ENCODE results near the gene CELSR1. TPM values are rescaled to one million over a fixed set of nuclear protein-coding genes. Genes with fewer than 3 reads are reported as not detected.

CELSR1 gene
- total RNA-seq: 1.8 TPM
- polyA plus RNA-seq (ENCODE audit: insufficient read depth in 1 of 8, insufficient read length in 8 of 8, low replicate concordance in 1 of 8): 1 to 10 TPM; 2.0 to 6.9 (median 3.6) TPM
- long read RNA-seq, donor 1: 0 reads
- long read RNA-seq, donor 2: 0 reads
- long read RNA-seq, donor 3: 0 reads
- long read RNA-seq, donor 4: 0 reads
- long read RNA-seq, donor 5: 0 reads
- long read RNA-seq, donor 6: 0 reads
- long read RNA-seq, donor 7: 0 reads
- long read RNA-seq, donor 8: 0 reads
- long read RNA-seq, donor 9: 0 reads
- long read RNA-seq, donor 10: 0 reads
- long read RNA-seq, donor 11: 0 reads

- peak; percentile 43 for DNase-seq
- H3K27ac ChIP-seq (ENCODE audit: low read length): no peak within 1 kb of the TSS
- H3K9me3 ChIP-seq (replicated peaks; ENCODE audit: control insufficient read depth, low read depth, low read length): peaks cover 6% of the 10 kb centered on the region
- peaks cover 62% of the 10 kb centered on the region for H3K27me3 ChIP-seq (ENCODE audit: control insufficient read depth, insufficient read depth, low read length)
- peaks cover 23% of the 10 kb centered on the region for H3K4me1 ChIP-seq (ENCODE audit: control insufficient read depth, insufficient read depth, low read length)
- no peaks in the 10 kb centered on the region for H3K36me3 ChIP-seq (ENCODE audit: control insufficient read depth, insufficient read depth, low read length)
- under 1% methylated on average over 84 of the region's 101 CpGs for WGBS (ENCODE audit: insufficient coverage)
- peak within 1 kb of the TSS; percentile 33 for H3K4me3 ChIP-seq (ENCODE audit: low read length)
Measured at GRCh38 chr22:46537225-46537945, at the start of gene CELSR1. TSS of gene CELSR1 (minus strand) at chr22:46537620. CDS start at chr22:46537170, 450 bp downstream.

DNA sequence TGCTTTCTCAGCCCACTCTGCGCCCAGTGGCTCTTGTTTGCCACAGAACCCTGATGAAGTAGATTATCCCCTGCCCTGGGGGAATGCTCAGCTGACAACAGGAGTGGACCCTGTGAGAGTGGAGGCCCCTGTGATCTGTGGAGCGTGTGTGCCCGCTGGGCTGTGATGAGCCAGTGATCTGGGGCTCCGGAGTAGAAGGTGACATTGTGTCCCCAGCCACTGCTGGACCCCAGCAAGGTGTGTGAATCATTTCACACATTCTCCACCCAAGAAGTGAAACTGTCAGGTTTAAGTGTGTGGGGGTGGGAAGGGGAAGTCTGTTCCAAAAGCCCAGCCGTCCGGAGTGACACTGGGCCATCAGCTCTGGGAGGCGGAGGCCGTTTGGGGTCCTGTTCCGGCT is 49.6 kb upstream of the CELSR1 start:
- peaks cover 34% of the 10 kb centered on the region for H3K4me1 ChIP-seq (ENCODE audit: control insufficient read depth, insufficient read depth, low read length)
- no peak overlapping the region for H3K4me3 ChIP-seq (ENCODE audit: low read length)
- H3K27me3 ChIP-seq (ENCODE audit: control insufficient read depth, insufficient read depth, low read length): no peaks in the 10 kb centered on the region
- H3K9me3 ChIP-seq (replicated peaks; ENCODE audit: control insufficient read depth, low read depth, low read length): no peaks in the 10 kb centered on the region
- WGBS (ENCODE audit: insufficient coverage): 100% methylated on average over 1 of the region's 9 CpGs
- no peak overlapping the region for H3K27ac ChIP-seq (ENCODE audit: low read length)
- no peak for DNase-seq
- H3K36me3 ChIP-seq (ENCODE audit: control insufficient read depth, insufficient read depth, low read length): no peaks in the 10 kb centered on the region

DNA sequence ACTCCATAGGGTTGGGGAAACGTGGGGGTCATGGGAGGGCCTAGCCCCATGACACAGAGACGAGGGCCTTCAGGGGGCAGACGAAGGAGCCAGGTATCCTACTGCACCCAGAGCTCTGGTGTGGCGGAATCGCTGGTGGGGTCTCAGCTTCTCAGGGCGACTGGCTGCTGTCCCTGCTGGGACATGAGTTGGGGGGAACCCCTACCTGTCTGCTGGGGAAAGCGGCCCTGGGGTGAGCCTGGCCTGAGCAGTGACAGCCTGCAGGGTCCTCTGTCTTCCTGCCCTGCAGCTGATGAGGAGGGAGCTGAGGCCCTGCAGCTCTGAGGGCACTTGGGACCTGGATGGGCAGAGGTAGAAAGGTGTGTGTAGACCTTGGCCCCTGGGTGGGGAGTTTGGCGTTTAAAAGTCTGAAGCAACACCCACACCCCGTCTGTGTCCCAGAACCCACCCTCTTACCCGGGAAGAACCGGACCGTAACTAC is 49.2 kb upstream of the CELSR1 start:
- Histone ChIP-seq H3K9me3 (replicated peaks; ENCODE audit: control insufficient read depth, low read depth, low read length) (no peaks in the 10 kb centered on the region), H3K4me3 (ENCODE audit: low read length) (no peak overlapping the region), H3K27ac (ENCODE audit: low read length) (no peak overlapping the region), H3K36me3 (ENCODE audit: control insufficient read depth, insufficient read depth, low read length) (no peaks in the 10 kb centered on the region), H3K4me1 (ENCODE audit: control insufficient read depth, insufficient read depth, low read length) (peaks cover 34% of the 10 kb centered on the region), H3K27me3 (ENCODE audit: control insufficient read depth, insufficient read depth, low read length) (no peaks in the 10 kb centered on the region)
- 86% methylated on average over 9 of the region's 12 CpGs for WGBS (ENCODE audit: insufficient coverage)
- DNase-seq: no peak

- H3K27ac ChIP-seq (ENCODE audit: low read length): no peak overlapping the region
- no peak overlapping the region for H3K4me3 ChIP-seq (ENCODE audit: low read length)
- H3K27me3 ChIP-seq (ENCODE audit: control insufficient read depth, insufficient read depth, low read length): no peaks in the 10 kb centered on the region
- peaks cover 39% of the 10 kb centered on the region for H3K4me1 ChIP-seq (ENCODE audit: control insufficient read depth, insufficient read depth, low read length)
- DNase-seq: no peak
- no peaks in the 10 kb centered on the region for H3K36me3 ChIP-seq (ENCODE audit: control insufficient read depth, insufficient read depth, low read length)
- no peaks in the 10 kb centered on the region for H3K9me3 ChIP-seq (replicated peaks; ENCODE audit: control insufficient read depth, low read depth, low read length)
- WGBS (ENCODE audit: insufficient coverage): 74% methylated on average over 5 of the region's 12 CpGs
Measured at GRCh38 chr22:46586123-46586519, 48.7 kb upstream of the CELSR1 start.

GRCh38 chr22:46585340-46586122 is 48.1 kb upstream of the CELSR1 start:
- 91% methylated on average over 17 of the region's 19 CpGs for WGBS (ENCODE audit: insufficient coverage)
- no peak overlapping the region for H3K27ac ChIP-seq (ENCODE audit: low read length)
- H3K27me3 ChIP-seq (ENCODE audit: control insufficient read depth, insufficient read depth, low read length): no peaks in the 10 kb centered on the region
- no peaks in the 10 kb centered on the region for H3K36me3 ChIP-seq (ENCODE audit: control insufficient read depth, insufficient read depth, low read length)
- no peak for DNase-seq
- peaks cover 42% of the 10 kb centered on the region for H3K4me1 ChIP-seq (ENCODE audit: control insufficient read depth, insufficient read depth, low read length)
- no peak overlapping the region for H3K4me3 ChIP-seq (ENCODE audit: low read length)
- no peaks in the 10 kb centered on the region for H3K9me3 ChIP-seq (replicated peaks; ENCODE audit: control insufficient read depth, low read depth, low read length)

DNA sequence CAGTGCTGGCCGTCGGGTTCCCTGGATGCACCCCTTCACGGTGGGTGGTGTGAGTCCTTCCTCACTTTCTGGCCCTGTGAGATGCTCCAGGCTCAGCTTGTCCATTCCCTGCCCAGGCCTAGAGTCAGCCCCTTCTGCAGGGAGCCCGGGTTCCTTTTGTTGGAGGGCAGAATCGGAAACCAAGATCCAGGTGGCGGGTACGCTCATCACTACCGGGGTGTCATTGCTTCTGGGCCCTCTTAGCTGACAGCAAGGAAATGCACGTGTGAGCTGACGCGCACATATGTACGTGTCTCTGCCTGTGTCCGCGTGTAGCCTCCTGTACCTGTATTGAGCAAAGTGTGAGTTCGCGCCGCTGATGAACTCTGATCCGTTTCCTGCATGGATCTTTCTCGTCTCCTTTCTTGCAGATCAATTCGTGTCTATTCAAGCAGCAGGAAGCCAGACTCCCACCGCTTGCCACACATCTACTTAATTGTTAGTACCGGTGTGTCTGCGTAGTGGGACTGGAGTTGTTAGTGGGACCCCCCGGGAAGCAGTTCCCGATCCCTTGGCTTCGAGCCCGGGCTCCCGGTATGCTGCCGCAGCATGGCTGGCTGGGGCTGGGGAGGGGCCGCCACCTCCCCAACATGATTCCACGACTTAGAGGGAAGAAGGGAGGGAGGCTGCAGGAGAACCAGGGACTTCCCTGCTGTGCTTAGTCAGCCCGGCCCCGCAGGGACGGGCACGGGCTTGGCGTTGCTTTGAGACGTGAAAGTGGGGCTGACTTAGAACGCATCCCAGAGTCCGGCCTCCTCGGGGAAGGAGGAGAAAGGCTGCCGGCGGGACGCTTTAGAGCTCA is 46.9 kb upstream of the CELSR1 start:
- Histone ChIP-seq H3K27ac (ENCODE audit: low read length) (no peak overlapping the region), H3K4me1 (ENCODE audit: control insufficient read depth, insufficient read depth, low read length) (peaks cover 49% of the 10 kb centered on the region), H3K9me3 (replicated peaks; ENCODE audit: control insufficient read depth, low read depth, low read length) (no peaks in the 10 kb centered on the region), H3K27me3 (ENCODE audit: control insufficient read depth, insufficient read depth, low read length) (no peaks in the 10 kb centered on the region), H3K4me3 (ENCODE audit: low read length) (no peak overlapping the region), H3K36me3 (ENCODE audit: control insufficient read depth, insufficient read depth, low read length) (no peaks in the 10 kb centered on the region)
- DNase-seq: peak; percentile 26
- WGBS (ENCODE audit: insufficient coverage): 43% methylated on average over 30 of the region's 43 CpGs

GRCh38 chr22:46583571-46583970 is 46.2 kb upstream of the CELSR1 start:
- H3K9me3 ChIP-seq (replicated peaks; ENCODE audit: control insufficient read depth, low read depth, low read length): no peaks in the 10 kb centered on the region
- 95% methylated on average over 10 of the region's 11 CpGs for WGBS (ENCODE audit: insufficient coverage)
- no peak for DNase-seq
- no peak overlapping the region for H3K4me3 ChIP-seq (ENCODE audit: low read length)
- no peaks in the 10 kb centered on the region for H3K36me3 ChIP-seq (ENCODE audit: control insufficient read depth, insufficient read depth, low read length)
- H3K4me1 ChIP-seq (ENCODE audit: control insufficient read depth, insufficient read depth, low read length): peaks cover 53% of the 10 kb centered on the region
- H3K27ac ChIP-seq (ENCODE audit: low read length): no peak overlapping the region
- H3K27me3 ChIP-seq (ENCODE audit: control insufficient read depth, insufficient read depth, low read length): no peaks in the 10 kb centered on the region

DNA sequence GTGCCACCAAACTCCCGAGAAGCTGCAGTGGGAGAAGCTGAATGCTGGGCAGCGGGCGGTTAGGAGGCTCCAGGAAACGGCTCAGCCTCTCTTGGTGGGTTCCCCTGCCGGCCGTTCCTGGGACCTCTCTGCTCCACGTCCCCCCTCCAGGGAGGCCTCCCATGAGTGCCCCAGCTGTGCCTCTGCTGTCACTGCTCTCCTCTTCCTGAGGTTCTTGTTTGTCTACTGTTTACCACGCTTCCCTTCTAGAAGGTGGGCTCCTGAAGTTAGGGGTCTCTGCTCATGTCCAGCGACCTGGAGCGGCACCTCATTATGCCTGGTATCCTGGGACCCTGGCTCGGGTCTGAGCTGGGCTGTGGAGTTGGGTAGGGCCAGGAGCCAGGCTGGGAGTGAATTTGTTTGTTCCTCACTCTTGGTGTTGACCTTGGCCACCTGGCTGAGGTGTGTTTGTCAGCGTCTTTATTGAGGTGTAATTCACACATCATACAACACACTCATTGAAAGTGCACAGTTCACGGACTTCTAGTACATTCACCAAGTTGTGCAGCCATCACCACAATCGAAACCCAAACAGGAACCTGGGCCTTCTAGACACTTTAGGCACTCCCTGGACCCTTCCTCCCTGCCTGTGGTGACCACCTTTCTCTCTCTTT is 45.0 kb upstream of the CELSR1 start:
- Histone ChIP-seq H3K27ac (ENCODE audit: low read length) (no peak overlapping the region), H3K9me3 (replicated peaks; ENCODE audit: control insufficient read depth, low read depth, low read length) (no peaks in the 10 kb centered on the region), H3K27me3 (ENCODE audit: control insufficient read depth, insufficient read depth, low read length) (no peaks in the 10 kb centered on the region), H3K4me3 (ENCODE audit: low read length) (no peak overlapping the region), H3K36me3 (ENCODE audit: control insufficient read depth, insufficient read depth, low read length) (no peaks in the 10 kb centered on the region), H3K4me1 (ENCODE audit: control insufficient read depth, insufficient read depth, low read length) (peaks cover 54% of the 10 kb centered on the region)
- no peak for DNase-seq
- 76% methylated on average over 11 of the region's 14 CpGs for WGBS (ENCODE audit: insufficient coverage)

GRCh38 chr22:46581538-46582244 is 44.3 kb upstream of the CELSR1 start:
- Histone ChIP-seq H3K4me3 (ENCODE audit: low read length) (no peak overlapping the region), H3K4me1 (ENCODE audit: control insufficient read depth, insufficient read depth, low read length) (peaks cover 46% of the 10 kb centered on the region), H3K27ac (ENCODE audit: low read length) (no peak overlapping the region), H3K9me3 (replicated peaks; ENCODE audit: control insufficient read depth, low read depth, low read length) (no peaks in the 10 kb centered on the region), H3K36me3 (ENCODE audit: control insufficient read depth, insufficient read depth, low read length) (no peaks in the 10 kb centered on the region), H3K27me3 (ENCODE audit: control insufficient read depth, insufficient read depth, low read length) (no peaks in the 10 kb centered on the region)
- no peak for DNase-seq
- 83% methylated on average over 12 of the region's 14 CpGs for WGBS (ENCODE audit: insufficient coverage)

All from muscle of leg (tissue), 16 donors.